OCI-LY3 (cell line): ENCODE data around the gene UBE2QL1.

Experiments
- EZH2phosphoT487 ChIP-seq: fragments of 200-600 bp; shearing (Covaris generic); IDR thresholded peaks from 2 replicates; pipeline ENCODE4 v1.6.1; 2018; ENCODE audit warnings: antibody characterized with exemption, mixed run types, low read depth
- TF ChIP-seq, protein P1 (sequence below): fragments of 200-600, 300-600 bp; sonication (generic); IDR thresholded peaks from 2 replicates; pipeline ENCODE4 v1.5.1; 2014; ENCODE audit warnings: antibody characterized with exemption, low read length, low read depth

DNA sequence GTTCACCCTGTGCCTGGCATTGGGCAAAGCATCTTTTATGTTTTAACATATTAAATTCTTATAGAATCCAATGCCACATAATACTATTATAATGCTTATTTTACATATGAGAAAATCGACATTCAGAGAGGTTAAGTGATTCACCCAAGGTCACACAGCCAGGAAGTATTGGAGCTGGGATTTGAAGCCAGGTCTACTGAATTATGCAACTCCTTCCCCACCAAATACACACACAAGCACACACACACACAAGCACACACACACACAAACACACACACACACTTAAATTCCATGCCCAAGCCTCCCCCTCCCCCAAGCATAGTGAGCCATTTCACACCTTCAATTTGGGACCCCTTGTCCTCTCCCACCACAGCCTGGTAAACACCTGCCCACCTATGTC, 37.4 kb downstream of the UBE2QL1 start:
- TF ChIP-seq, protein P1, sequence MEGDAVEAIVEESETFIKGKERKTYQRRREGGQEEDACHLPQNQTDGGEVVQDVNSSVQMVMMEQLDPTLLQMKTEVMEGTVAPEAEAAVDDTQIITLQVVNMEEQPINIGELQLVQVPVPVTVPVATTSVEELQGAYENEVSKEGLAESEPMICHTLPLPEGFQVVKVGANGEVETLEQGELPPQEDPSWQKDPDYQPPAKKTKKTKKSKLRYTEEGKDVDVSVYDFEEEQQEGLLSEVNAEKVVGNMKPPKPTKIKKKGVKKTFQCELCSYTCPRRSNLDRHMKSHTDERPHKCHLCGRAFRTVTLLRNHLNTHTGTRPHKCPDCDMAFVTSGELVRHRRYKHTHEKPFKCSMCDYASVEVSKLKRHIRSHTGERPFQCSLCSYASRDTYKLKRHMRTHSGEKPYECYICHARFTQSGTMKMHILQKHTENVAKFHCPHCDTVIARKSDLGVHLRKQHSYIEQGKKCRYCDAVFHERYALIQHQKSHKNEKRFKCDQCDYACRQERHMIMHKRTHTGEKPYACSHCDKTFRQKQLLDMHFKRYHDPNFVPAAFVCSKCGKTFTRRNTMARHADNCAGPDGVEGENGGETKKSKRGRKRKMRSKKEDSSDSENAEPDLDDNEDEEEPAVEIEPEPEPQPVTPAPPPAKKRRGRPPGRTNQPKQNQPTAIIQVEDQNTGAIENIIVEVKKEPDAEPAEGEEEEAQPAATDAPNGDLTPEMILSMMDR: no peak
- no peak for TF ChIP-seq EZH2phosphoT487
